Activated CD4-positive, CD25-positive, alpha-beta regulatory T cell treated with anti-CD3 and anti-CD28 coated beads, Interleukin-2, amount 50 U/mL, for 16 hours (primary cell): ENCODE data around the gene GRK1.
"Not testable (repeated sequence)": the region's sequence is repeated elsewhere in the genome, so short reads cannot be mapped to it uniquely, and the experiment has no call there.

Source experiments
- DNase-seq: peaks from one replicate; pipeline ENCODE4 v3.0.0-alpha.2; 2020; ENCODE audit warnings: low read depth, low spot score

Gene GRK1

DNA sequence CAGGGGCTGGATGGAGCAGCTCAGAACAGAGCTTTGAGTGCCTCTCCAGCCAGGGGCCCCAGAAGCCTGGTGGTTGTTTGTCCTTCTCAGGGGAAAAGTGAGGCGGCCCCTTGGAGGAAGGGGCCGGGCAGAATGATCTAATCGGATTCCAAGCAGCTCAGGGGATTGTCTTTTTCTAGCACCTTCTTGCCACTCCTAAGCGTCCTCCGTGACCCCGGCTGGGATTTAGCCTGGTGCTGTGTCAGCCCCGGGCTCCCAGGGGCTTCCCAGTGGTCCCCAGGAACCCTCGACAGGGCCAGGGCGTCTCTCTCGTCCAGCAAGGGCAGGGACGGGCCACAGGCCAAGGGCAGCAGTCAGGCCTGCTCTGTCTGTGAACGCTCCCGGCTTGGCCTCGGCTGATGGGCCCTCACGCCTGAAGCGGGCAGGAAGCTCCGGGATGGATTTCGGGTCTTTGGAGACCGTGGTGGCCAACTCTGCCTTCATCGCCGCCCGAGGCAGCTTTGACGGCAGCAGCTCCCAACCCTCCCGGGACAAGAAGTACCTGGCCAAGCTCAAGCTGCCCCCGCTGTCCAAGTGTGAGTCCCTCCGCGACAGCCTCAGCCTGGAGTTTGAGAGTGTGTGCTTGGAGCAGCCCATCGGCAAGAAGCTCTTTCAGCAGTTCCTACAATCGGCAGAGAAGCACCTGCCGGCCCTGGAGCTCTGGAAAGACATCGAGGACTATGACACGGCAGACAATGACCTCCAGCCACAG is at the start of gene GRK1:
TSS of gene GRK1 (plus strand) at position 269 of the 751 bp plus-strand sequence. CDS start at position 437, 168 bp downstream.
- DNase-seq, result no peak

DNA sequence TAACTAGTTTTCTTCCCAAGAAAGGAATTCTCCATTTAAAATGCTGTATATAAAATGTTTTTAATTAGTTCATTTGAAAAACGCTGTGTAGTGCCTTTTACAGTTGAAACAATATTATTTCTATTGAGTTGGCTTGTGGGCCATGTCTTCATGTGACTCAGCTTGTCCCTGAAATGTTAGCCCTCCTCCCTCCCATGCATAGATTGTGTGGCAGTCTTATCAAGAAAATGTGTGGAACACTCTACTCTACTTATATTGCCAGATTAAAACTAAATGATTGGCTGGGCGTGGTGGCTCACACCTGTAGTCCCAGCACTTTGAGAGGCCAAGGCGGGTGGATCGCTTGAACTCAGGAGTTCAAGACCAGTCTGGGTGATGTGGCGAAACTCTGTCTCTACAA is 49.1 kb upstream of the GRK1 start:
- no peak for DNase-seq

DNA sequence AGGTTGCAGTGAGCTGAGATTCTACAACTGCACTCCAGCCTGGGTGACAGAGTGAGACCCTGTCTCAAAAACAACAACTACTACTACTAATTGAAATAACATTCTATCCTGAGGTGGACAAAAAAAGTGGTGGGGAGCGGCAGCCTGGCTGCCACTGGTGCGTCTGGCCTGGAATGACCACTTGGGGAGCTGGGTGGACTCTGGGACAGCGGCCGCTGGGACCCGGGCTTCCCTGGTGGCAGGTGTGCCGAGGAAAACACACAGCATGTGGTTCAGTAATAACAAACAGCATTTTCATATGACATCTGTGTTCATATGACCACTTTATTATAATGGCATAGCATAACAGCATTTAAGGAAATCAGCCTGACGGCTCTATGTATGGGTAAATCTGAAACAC is 48.6 kb upstream of the GRK1 start:
- no peak for DNase-seq

DNA sequence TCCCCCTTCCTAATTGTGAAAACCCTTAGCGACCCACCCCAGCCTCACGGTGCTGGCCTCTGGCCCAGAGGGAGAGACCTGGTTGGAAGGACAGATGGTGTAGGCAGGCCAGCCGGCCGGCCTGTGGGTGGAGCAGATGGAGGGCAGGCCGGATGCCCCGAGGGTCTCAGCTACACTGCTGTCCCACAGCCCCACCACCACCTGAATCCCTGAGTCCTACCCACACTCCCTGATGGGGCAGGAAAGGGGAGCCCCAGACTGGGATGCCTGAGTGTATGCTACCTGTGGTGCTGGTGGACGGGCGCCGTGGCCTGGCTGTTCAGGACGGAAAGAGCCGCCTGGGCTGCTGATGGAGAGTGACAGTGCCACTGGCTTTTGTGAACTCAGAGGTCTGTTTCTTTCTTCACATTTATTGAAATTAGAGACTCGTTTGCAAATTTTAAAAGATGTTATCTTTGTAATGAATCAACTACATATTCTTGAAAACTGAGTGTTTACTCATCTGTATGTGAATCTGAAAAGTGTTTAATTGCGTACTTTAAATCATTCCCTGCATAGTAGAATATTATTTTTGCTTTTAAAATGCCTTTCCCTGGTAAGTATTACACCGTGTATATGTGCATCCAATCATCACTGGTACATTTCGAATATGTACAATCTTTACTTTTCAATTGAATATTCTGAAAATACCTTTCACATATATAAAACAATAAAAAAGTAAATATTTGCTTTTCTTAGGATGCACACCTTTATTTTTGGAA is 46.8 kb upstream of the GRK1 start:
- no peak for DNase-seq

DNA sequence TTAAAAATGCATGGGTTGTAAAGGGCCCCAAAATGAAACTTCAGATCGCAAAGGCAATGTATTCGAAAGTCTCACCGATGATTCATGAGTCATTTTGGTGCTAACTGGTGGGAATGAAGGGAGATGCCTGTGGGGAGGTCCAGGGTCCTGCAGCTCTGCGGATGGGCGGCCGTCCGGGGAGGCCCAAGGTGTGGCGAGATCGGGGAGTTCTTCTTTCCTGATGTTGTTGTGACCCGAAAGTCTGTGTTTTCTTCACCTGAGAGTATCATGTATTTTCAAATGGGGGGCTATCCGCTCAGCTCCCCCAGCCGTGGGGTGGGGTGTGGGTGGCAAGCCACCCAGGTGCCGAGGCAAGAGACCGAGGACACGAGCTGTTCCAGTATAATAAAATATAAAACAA is 46.0 kb upstream of the GRK1 start:
- no peak for DNase-seq

DNA sequence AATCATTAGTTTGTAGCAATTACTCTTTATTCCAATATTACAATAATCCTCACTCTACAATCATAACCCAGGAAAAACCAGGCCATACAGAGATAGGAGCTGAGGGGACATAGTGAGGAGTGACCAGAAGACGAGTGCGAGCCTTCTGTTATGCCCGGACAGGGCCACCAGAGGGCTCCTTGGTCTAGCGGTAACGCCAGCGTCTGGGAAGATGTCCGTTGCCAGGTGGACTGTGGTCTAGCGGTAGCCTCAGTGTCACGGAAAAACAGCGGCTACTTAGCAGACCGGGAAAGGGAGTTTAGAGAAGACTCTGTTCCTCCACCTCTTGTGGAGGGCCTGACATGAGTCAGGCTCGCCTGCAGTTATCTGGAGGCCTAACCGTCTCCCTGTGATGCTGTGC is 45.5 kb upstream of the GRK1 start:
- DNase-seq, result not testable (repeated sequence)

DNA sequence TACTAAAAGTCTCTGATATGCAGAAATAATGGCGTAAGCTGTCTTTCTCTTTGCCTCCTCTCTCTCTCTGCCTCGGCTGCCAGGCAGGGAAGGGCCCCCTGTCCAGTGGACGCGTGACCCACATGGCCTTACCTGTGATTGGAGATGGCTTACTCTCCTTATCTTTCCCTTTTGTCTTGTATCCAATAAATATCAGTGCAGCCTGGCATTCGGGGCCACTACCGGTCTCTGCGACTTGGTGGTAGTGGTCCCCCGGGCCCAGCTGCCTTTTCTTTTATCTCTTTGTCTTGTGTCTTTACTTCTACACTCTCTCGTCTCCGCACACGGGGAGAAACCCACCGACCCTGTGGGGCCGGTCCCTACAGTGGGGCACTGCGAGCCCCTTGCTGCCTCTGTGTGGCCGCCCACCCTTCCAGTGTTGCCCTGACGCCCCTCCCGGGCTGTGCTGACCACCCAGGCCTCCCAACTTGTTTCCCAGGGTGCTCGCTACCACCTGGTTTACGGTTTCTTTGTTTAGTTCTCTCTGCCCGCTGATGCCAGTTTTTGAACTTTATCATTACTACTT is 45.0 kb upstream of the GRK1 start:
- not testable (repeated sequence) for DNase-seq

DNA sequence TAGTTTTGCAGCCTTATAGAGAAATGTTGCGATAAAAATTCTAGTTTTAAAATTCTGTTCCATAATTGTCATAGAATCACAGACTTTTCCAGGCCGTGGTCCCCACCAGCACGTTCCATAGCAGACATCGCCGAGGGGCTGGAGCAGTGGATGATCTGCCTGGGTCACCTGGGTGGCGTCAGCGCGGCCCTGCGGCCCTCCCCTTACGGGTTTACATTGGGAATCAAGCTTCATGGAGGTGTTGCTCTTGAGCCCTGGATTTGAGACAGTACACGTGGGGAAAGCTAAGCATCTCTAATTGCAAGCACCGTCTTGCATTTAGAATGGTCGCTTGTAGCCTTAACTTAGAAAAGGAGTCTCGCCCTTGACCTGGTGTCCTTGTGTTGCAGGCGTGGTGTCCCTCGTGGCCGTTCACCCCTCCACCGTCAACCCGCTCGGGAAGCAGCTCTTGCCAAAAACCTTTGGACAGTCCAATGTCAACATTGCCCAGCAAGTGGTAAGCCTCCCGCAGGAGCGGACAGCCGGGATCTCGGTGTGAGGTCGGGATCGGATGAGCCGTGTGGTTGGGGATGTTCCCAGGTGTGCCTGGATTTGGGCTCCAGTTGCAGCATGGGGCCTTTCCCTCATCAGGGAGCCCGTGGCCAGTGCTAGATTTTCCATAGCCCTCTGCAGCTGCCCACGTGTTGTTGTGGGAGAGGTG is 44.1 kb upstream of the GRK1 start:
- no peak for DNase-seq

DNA sequence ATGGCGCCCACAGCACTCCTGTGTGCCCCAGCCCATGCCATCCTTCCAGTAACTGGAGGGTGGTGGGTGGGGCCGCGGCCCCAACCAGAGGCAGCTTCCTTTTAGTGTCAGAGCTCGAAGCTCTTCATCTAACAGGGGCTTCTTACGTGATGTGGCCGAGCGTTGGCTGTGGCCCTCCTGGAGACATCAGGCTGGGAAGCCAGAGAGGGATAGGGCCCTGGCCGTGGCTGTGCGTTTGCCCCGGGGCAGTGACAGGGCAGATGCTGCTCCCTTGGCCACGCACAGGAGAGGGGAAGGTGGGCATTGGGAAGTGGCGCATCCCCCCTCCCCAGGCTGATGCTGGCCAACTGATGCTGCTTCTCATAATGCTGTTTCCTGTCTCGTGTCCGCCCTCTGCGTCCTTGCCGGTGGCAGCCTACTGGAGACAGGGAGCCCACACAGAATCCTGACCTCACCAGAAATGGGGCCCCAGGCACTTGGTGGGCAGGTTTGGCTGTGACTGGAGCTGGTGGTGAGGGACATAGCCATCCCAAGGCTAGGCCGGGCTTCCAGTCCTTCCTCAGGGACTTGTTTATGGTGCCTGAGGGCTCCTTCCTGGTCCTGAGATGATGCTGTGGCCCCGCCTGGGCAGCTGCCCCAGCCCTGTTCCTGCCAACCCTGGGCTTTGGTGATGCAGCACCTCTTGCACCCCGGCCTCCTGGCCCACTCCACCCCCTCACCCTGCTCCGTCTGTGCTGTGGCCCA is 43.4 kb upstream of the GRK1 start:
- DNase-seq, result no peak

DNA sequence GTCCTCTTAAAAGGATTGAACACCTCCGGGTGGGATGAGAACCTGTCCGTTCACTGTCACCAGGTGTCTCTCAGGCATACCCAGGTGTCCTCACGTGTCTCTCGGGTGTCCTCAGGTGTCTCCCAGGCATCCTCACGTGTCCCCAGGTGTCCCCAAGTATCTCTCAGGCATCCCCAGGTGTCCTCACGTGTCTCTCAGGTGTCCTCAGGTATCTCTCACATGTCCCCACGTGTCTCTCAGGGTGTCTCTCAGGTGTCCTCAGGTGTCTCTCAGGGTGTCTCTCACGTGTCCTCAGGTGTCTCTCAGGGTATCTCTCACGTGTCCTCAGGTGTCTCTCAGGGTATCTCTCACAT is 42.8 kb upstream of the GRK1 start:
- no peak for DNase-seq

DNA sequence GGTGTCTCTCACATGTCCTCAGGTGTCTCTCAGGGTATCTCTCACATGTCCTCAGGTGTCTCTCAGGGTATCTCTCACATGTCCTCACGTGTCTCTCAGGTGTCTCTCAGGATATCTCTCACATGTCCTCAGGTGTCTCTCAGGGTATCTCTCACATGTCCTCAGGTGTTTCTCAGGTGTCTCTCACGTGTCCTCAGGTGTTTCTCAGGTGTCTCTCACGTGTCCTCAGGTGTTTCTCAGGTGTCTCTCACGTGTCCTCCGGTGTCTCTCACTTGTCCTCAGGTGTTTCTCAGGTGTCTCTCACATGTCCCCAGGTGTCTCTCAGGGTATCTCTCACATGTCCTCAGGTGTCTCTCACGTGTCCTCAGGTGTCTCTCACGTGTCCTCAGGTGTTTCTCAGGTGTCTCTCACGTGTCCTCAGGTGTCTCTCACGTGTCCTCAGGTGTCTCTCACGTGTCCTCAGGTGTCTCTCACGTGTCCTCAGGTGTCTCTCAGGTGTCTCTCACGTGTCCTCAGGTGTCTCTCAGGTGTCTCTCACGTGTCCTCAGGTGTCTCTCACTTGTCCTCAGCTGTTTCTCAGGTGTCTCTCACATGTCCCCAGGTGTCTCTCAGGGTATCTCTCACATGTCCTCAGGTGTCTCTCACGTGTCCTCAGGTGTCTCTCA is 42.2 kb upstream of the GRK1 start:
- DNase-seq, result not testable (repeated sequence)

DNA sequence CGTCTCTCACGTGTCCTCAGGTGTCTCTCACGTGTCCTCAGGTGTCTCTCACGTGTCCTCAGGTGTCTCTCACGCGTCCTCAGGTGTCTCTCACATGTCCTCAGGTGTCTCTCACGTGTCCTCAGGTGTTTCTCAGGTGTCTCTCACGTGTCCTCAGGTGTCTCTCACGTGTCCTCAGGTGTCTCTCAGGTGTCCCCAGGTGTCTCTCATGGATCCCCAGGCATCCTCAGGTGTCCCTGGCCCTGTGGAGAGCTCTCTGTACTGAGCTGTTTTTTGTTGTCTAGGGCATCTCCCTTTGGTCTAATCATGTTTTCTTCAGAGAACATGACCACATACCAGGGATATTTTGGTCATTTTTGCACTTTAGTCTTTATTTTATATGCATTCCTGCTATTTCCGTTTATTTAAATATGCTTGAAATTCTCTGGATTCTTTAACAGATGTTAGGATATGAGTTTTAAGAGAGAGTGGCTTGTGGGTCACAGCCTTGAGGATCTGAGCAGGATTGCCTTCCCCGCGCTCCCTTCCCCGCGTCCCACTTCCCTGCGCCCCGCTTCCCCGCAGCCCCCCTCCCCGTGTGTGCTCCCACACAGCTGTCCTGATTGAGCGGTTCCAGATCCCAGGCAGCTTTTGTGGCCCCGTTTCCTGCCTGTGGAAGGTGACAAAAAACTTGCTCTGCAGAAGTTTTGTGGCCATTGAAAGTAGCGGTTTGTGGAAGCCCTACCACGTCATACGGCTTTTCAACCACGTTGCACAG is 40.9 kb upstream of the GRK1 start:
- no peak for DNase-seq

DNA sequence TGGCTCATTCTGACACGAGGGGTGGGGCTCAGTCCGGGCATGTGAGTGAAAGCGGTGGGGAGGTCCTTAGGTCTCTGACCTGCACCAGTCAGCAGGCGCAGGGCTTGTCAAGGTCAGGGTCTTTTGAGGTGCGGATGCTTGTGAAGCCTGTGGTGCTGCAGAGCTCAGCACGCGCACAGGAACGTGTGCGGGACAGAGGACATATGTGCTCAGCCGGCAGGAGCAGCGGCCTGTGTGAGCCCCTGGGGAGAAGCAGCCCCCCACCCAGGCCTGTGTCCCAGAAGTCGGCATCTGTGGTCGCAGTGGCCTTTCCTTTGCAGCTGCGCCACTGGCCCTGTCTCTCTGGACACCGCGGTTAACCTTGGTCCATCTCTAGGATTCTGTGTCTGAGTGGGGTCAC is 39.9 kb upstream of the GRK1 start:
- DNase-seq, result no peak

DNA sequence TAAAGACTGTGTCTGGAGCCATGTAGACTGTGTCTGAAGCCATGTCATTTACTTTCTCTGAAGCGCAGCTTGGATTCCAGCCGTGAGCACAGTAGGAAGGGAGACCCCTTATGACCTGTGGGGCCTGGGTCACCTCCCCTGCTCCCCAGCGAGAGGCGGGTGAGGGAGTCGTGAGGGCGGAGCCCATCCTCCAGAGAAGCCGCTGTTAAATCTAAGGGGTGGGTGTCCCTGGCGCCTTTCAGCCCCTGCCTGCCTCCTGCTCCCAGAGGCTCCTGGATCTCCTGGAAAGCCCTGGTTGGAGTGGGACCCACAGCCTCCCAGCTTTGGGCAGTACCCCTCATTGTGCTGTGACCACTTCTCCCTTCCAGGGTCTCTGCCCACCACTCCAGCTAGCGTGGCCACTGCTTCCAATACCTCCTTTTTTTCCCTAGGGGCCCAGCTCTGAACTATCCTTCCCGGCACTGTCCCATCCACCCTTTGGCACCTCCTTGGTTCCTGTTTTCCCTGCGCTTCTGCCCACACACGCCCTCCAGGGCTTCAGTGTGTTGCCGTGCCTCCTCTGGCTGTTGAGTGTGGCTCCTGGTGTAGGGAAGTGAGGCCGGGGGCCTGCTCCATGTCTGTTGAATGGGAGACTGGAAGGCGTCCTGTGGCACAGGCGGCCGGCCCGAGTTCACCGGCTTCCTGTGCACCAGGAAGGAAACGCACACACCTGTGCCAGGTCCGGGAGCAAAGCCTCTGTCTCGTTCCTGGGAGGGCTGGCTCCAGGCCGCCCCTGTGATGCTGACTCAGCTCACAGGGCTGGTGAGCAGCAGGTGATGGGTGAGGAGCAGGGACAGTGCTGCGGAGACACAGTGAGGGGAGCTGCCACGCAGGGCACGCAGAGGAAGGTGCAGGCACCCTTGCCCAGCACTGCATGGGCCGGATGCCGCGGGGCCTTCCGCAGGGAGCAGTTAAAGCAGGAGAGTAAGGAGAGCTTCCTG is 38.4 kb upstream of the GRK1 start:
- DNase-seq, result no peak

DNA sequence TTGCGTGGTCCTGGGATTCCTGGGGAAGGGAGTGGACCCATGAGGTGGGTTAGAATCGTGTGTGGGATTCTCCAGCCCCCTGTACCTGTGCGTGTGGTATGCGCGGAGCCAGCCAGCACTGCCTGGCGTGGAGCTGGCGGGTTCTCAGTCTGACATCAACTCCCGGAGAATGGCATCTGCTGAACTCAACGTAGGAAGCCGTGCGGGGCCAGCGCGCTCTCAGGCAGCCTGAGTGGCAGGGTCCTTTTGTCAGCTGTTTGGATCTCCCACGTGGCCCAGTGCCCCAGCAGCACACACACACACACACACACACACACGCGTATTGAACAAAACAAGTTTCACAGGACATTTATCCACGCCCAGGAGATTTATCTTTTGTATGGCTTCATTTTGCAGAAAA is 37.2 kb upstream of the GRK1 start:
- DNase-seq, result no peak

DNA sequence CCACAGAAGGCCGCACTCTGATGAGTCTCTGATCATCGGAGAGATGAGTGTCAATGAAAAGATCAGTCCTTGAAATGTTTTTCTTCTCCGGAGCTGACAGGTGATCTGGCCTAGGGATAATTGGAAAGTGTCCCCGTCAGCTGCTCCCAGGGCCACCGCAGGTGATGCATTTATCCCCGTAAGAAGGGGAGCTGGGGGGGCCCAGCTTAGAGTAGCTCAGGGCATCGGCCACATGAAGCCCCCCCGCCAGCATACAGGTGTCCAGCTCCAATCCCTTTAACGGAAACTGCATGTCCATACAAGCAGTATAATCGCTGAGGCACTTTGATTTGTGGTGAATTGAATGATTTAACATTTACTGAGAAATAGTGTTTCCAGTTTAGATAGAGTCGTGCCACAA is 36.7 kb upstream of the GRK1 start:
- DNase-seq, result no peak

DNA sequence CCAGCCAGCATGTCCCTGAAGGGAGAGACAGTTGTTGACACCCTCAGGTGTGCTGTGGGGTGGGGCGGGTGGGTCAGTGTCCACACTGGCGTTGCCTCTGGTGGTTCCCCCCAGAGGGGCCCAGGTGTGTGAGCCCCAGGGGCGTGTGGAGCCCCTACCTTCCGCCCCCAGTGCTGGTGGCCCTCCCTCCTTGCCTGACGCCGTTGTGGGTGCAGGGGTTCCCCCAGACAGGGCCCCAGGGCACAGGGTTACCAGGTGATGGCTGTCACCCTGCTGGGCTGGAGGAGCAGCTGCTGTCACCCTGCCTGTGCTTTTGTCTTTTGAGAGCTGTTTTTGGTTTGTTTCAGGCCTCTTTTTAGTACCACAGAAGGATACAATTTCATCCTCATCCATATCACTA is 36.2 kb upstream of the GRK1 start:
- DNase-seq, result no peak

DNA sequence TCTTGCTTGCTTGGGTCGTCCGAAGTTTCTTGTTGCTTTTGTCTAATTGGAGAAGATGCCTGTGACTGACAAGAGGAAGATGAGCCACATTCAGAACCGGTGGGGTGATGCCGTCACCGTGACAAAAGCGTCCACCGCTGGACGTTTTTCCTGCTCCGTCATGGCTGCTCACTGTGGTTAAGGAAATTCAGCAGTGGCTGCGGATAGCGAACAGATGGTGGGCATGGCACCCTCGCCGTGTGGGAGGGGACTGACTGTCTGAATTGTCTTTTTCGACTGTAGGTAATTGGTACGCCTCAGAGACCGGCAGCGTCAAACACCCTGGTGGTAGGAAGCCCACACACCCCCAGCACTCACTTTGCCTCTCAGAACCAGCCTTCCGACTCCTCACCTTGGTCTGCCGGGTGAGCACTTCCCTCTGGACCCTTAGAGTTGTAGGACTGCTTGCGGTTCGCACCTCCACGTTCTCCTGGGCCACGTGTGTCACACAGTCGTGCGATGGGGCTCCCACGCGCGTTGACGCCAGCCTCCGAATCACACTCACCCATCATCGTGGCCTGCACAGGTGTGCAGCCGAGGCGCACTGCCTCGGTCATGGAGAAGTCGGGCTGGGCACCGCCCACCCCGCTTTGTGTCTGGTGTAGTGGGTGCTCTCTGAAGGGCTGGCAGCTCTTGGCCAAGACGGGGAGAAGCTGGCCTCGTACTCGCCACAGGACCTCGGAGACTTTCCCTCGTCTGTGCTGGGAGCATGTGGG is 35.5 kb upstream of the GRK1 start:
- DNase-seq, result no peak
